ENCODE results near the gene CCDC33.

Gene CCDC33

GRCh38 chr15:74339371-74339770 lies 103.2 kb downstream of the CCDC33 start:
- no peak overlapping the region for H2AFZ ChIP-seq (ENCODE audit: low read depth, low read length)
- no peak overlapping the region for H3K4ac ChIP-seq (ENCODE audit: low read depth in 1 of 2, low read length in 2 of 2)
- H4K8ac ChIP-seq (ENCODE audit: low read length) = no peak overlapping the region
- no peak overlapping the region for H3K18ac ChIP-seq (ENCODE audit: low read depth in 1 of 2, low read length in 2 of 2)
- no peaks in the 10 kb centered on the region for H3K79me1 ChIP-seq (replicated peaks; ENCODE audit: low read length, poor library complexity, severe bottlenecking)
- no peak for DNase-seq
- H3K14ac ChIP-seq (ENCODE audit: low read length in 2 of 2) = peak overlapping the region in 1 of 2 experiments; percentile 75
- no peak overlapping the region for H3K4me2 ChIP-seq (ENCODE audit: low read length, poor library complexity, severe bottlenecking)
- no peak overlapping the region for H2BK5ac ChIP-seq (ENCODE audit: low read depth, low read length, poor library complexity, severe bottlenecking)
- H3K27me3 ChIP-seq (ENCODE audit: control insufficient read depth in 1 of 2, insufficient read depth in 1 of 2, low read length in 2 of 2) = no peaks in the 10 kb centered on the region
- H3K9ac ChIP-seq (ENCODE audit: low read length) = no peak overlapping the region
- no peak overlapping the region for H2BK12ac ChIP-seq (ENCODE audit: low read length in 2 of 2)
- no peak overlapping the region for H2BK15ac ChIP-seq (ENCODE audit: low read depth, poor library complexity, severe bottlenecking)
- 93% methylated on average over 9 of the region's 9 CpGs for WGBS
- no peak overlapping the region for H4K91ac ChIP-seq (ENCODE audit: low read length)
- no peak overlapping the region for H3K4me3 ChIP-seq (ENCODE audit: insufficient read depth in 1 of 2, low read depth in 1 of 2, low read length in 2 of 2)
- H3K23ac ChIP-seq (ENCODE audit: low read length in 2 of 2) = no peak overlapping the region
- no peak overlapping the region for H2AK5ac ChIP-seq (ENCODE audit: low read length, severe bottlenecking)
- H3K27ac ChIP-seq (ENCODE audit: low read length, poor library complexity, severe bottlenecking) = no peak overlapping the region
- H2BK120ac ChIP-seq (ENCODE audit: low read depth, low read length) = no peak overlapping the region
- H3K9me3 ChIP-seq (ENCODE audit: control insufficient read depth, low read length) = no peaks in the 10 kb centered on the region
- no peaks in the 10 kb centered on the region for H3K36me3 ChIP-seq (ENCODE audit: control insufficient read depth in 1 of 2, insufficient read depth in 2 of 2, low read depth in 1 of 2, low read length in 2 of 2)
- no peaks in the 10 kb centered on the region for H3K4me1 ChIP-seq (ENCODE audit: control insufficient read depth, insufficient read depth, low read depth, low read length)

GRCh38 chr15:74340150-74340549 lies 104.0 kb downstream of the CCDC33 start:
- Histone ChIP-seq H2BK5ac (ENCODE audit: low read depth, low read length, poor library complexity, severe bottlenecking) (no peak overlapping the region), H3K4me1 (ENCODE audit: control insufficient read depth, insufficient read depth, low read depth, low read length) (peaks cover 4% of the 10 kb centered on the region), H3K9me3 (ENCODE audit: control insufficient read depth, low read length) (no peaks in the 10 kb centered on the region), H4K8ac (ENCODE audit: low read length) (no peak overlapping the region), H3K27ac (ENCODE audit: low read length, poor library complexity, severe bottlenecking) (no peak overlapping the region), H2AK5ac (ENCODE audit: low read length, severe bottlenecking) (no peak overlapping the region), H2AFZ (ENCODE audit: low read depth, low read length) (no peak overlapping the region), H3K18ac (ENCODE audit: low read depth in 1 of 2, low read length in 2 of 2) (no peak overlapping the region), H3K14ac (ENCODE audit: low read length in 2 of 2) (no peak overlapping the region), H3K4me3 (ENCODE audit: insufficient read depth in 1 of 2, low read depth in 1 of 2, low read length in 2 of 2) (no peak overlapping the region), H4K91ac (ENCODE audit: low read length) (no peak overlapping the region), H3K79me1 (replicated peaks; ENCODE audit: low read length, poor library complexity, severe bottlenecking) (no peaks in the 10 kb centered on the region), H3K27me3 (ENCODE audit: control insufficient read depth in 1 of 2, insufficient read depth in 1 of 2, low read length in 2 of 2) (no peaks in the 10 kb centered on the region), H2BK15ac (ENCODE audit: low read depth, poor library complexity, severe bottlenecking) (no peak overlapping the region), H3K23ac (ENCODE audit: low read length in 2 of 2) (no peak overlapping the region), H3K4ac (ENCODE audit: low read depth in 1 of 2, low read length in 2 of 2) (no peak overlapping the region), H3K4me2 (ENCODE audit: low read length, poor library complexity, severe bottlenecking) (no peak overlapping the region), H2BK12ac (ENCODE audit: low read length in 2 of 2) (no peak overlapping the region), H3K36me3 (ENCODE audit: control insufficient read depth in 1 of 2, insufficient read depth in 2 of 2, low read depth in 1 of 2, low read length in 2 of 2) (no peaks in the 10 kb centered on the region), H3K9ac (ENCODE audit: low read length) (no peak overlapping the region), H2BK120ac (ENCODE audit: low read depth, low read length) (no peak overlapping the region)
- DNase-seq = no peak
- WGBS = 29% methylated on average over 3 of the region's 4 CpGs

- Histone ChIP-seq H3K4ac (ENCODE audit: low read depth in 1 of 2, low read length in 2 of 2) (no peak overlapping the region), H2AK5ac (ENCODE audit: low read length, severe bottlenecking) (no peak overlapping the region), H3K4me2 (ENCODE audit: low read length, poor library complexity, severe bottlenecking) (no peak overlapping the region), H3K27ac (ENCODE audit: low read length, poor library complexity, severe bottlenecking) (no peak overlapping the region), H3K9ac (ENCODE audit: low read length) (no peak overlapping the region), H3K79me1 (replicated peaks; ENCODE audit: low read length, poor library complexity, severe bottlenecking) (no peaks in the 10 kb centered on the region), H3K4me1 (ENCODE audit: control insufficient read depth, insufficient read depth, low read depth, low read length) (peaks cover 8% of the 10 kb centered on the region), H2BK120ac (ENCODE audit: low read depth, low read length) (no peak overlapping the region), H2AFZ (ENCODE audit: low read depth, low read length) (no peak overlapping the region), H4K8ac (ENCODE audit: low read length) (no peak overlapping the region), H4K91ac (ENCODE audit: low read length) (no peak overlapping the region), H3K14ac (ENCODE audit: low read length in 2 of 2) (no peak overlapping the region), H3K23ac (ENCODE audit: low read length in 2 of 2) (no peak overlapping the region), H3K9me3 (ENCODE audit: control insufficient read depth, low read length) (no peaks in the 10 kb centered on the region), H3K27me3 (ENCODE audit: control insufficient read depth in 1 of 2, insufficient read depth in 1 of 2, low read length in 2 of 2) (no peaks in the 10 kb centered on the region), H2BK12ac (ENCODE audit: low read length in 2 of 2) (no peak overlapping the region), H2BK5ac (ENCODE audit: low read depth, low read length, poor library complexity, severe bottlenecking) (no peak overlapping the region), H3K36me3 (ENCODE audit: control insufficient read depth in 1 of 2, insufficient read depth in 2 of 2, low read depth in 1 of 2, low read length in 2 of 2) (no peaks in the 10 kb centered on the region), H2BK15ac (ENCODE audit: low read depth, poor library complexity, severe bottlenecking) (no peak overlapping the region), H3K4me3 (ENCODE audit: insufficient read depth in 1 of 2, low read depth in 1 of 2, low read length in 2 of 2) (no peak overlapping the region), H3K18ac (ENCODE audit: low read depth in 1 of 2, low read length in 2 of 2) (no peak overlapping the region)
- 94% methylated on average over 14 of the region's 14 CpGs for WGBS
- DNase-seq = no peak
Observed at GRCh38 chr15:74343127-74343796, 107.1 kb downstream of the CCDC33 start.

- WGBS = 94% methylated on average over 8 of the region's 8 CpGs
- H3K14ac ChIP-seq (ENCODE audit: low read length in 2 of 2) = no peak overlapping the region
- no peak for DNase-seq
Observed at GRCh38 chr15:74343797-74344127, 107.6 kb downstream of the CCDC33 start.

More at GRCh38 chr15:74343797-74344127, 107.6 kb downstream of the CCDC33 start:
- Histone ChIP-seq H3K9ac (ENCODE audit: low read length) (no peak overlapping the region), H3K23ac (ENCODE audit: low read length in 2 of 2) (no peak overlapping the region), H4K8ac (ENCODE audit: low read length) (no peak overlapping the region), H3K4me3 (ENCODE audit: insufficient read depth in 1 of 2, low read depth in 1 of 2, low read length in 2 of 2) (no peak overlapping the region), H3K4ac (ENCODE audit: low read depth in 1 of 2, low read length in 2 of 2) (no peak overlapping the region), H2BK5ac (ENCODE audit: low read depth, low read length, poor library complexity, severe bottlenecking) (no peak overlapping the region), H3K4me2 (ENCODE audit: low read length, poor library complexity, severe bottlenecking) (no peak overlapping the region), H2BK15ac (ENCODE audit: low read depth, poor library complexity, severe bottlenecking) (no peak overlapping the region), H3K18ac (ENCODE audit: low read depth in 1 of 2, low read length in 2 of 2) (no peak overlapping the region), H3K79me1 (replicated peaks; ENCODE audit: low read length, poor library complexity, severe bottlenecking) (no peaks in the 10 kb centered on the region), H3K9me3 (ENCODE audit: control insufficient read depth, low read length) (no peaks in the 10 kb centered on the region), H3K4me1 (ENCODE audit: control insufficient read depth, insufficient read depth, low read depth, low read length) (peaks cover 8% of the 10 kb centered on the region), H4K91ac (ENCODE audit: low read length) (no peak overlapping the region), H2BK120ac (ENCODE audit: low read depth, low read length) (no peak overlapping the region), H3K36me3 (ENCODE audit: control insufficient read depth in 1 of 2, insufficient read depth in 2 of 2, low read depth in 1 of 2, low read length in 2 of 2) (no peaks in the 10 kb centered on the region), H2AK5ac (ENCODE audit: low read length, severe bottlenecking) (no peak overlapping the region), H3K27ac (ENCODE audit: low read length, poor library complexity, severe bottlenecking) (no peak overlapping the region), H3K27me3 (ENCODE audit: control insufficient read depth in 1 of 2, insufficient read depth in 1 of 2, low read length in 2 of 2) (no peaks in the 10 kb centered on the region), H2AFZ (ENCODE audit: low read depth, low read length) (no peak overlapping the region), H2BK12ac (ENCODE audit: low read length in 2 of 2) (no peak overlapping the region)
